ENCODE data around the gene PCDH15. TPM values are rescaled to one million over a fixed set of nuclear protein-coding genes. Genes with fewer than 3 reads are reported as not detected.

Gene PCDH15
- total and polyA plus RNA-seq, 2 experiments from 2014 or later = 0.29 to 0.66 TPM

- ATAC-seq = no peak
- no peaks in the 10 kb centered on the region for H3K4me1 ChIP-seq (ENCODE audit: insufficient read depth)
These were observed 180.7 kb downstream of the PCDH15 start for GRCh38 chr10:54620352-54620751.

More at GRCh38 chr10:54620352-54620751, 180.7 kb downstream of the PCDH15 start:
- H3K4me2 ChIP-seq = no peak overlapping the region
- no peak overlapping the region for H3K27ac ChIP-seq (ENCODE audit: low read depth)
- TF ChIP-seq JUNB (IDR thresholded peaks at IDR 0.05; ENCODE audit: unreplicated experiment) (no peak), ZNF462 (CRISPR knock-in tag; IDR thresholded peaks at IDR 0.05) (no peak), EZH2 (IDR thresholded peaks at IDR 0.05; ENCODE audit: low read depth, unreplicated experiment) (no peak), REST (IDR thresholded peaks at IDR 0.05; ENCODE audit: unreplicated experiment) (no peak), EZH2phosphoT487 (IDR thresholded peaks at IDR 0.05; ENCODE audit: unreplicated experiment) (no peak), STAT1 (IDR thresholded peaks at IDR 0.05; ENCODE audit: unreplicated experiment) (no peak), ZNF331 (CRISPR knock-in tag; IDR thresholded peaks at IDR 0.05; ENCODE audit: low read depth) (no peak)
- H3K4me3 ChIP-seq = no peak overlapping the region
- H4K20me1 ChIP-seq (replicated peaks; ENCODE audit: insufficient read depth) = no peaks in the 10 kb centered on the region
- H3K36me3 Mint-ChIP-seq (ENCODE audit: low read depth) = peaks cover under 1% of the 10 kb centered on the region; the same call in 2 of the 3 replicates
- H3K4me3 Mint-ChIP-seq = no peak overlapping the region
- H3K4me1 Mint-ChIP-seq = no peaks in the 10 kb centered on the region
- no peaks in the 10 kb centered on the region for H3K79me2 ChIP-seq (replicated peaks; ENCODE audit: insufficient read depth)
- peaks cover 4% of the 10 kb centered on the region; the same call in 2 of the 3 replicates for H3K9me3 Mint-ChIP-seq
- H3K36me3 ChIP-seq (ENCODE audit: insufficient read depth) = no peaks in the 10 kb centered on the region
- no peaks in the 10 kb centered on the region for H3F3A ChIP-seq (replicated peaks; ENCODE audit: low read depth)
- H3K9me2 ChIP-seq (ENCODE audit: insufficient read depth) = no peaks in the 10 kb centered on the region
- no peak overlapping the region for H2AFZ ChIP-seq
- no peaks in the 10 kb centered on the region for H3K27me3 ChIP-seq (ENCODE audit: insufficient read depth)
- no peak overlapping the region for H3K27ac Mint-ChIP-seq
- no peaks in the 10 kb centered on the region for H3K27me3 Mint-ChIP-seq (ENCODE audit: insufficient read depth, low read depth, poor library complexity)
- no peak for DNase-seq (ENCODE audit: low spot score)
